ENCODE data around the gene DCAF4.

GRCh38 chr14:72975770-72976169, 49.5 kb downstream of the DCAF4 start:
- TF ChIP-seq EP300 (IDR thresholded peaks at IDR 0.05) = no peak
- TF ChIP-seq POLR2A (IDR thresholded peaks at IDR 0.05) = no peak
- TF ChIP-seq CTCF (IDR thresholded peaks at IDR 0.05) = no peak
- TF ChIP-seq POLR2AphosphoS5 (IDR thresholded peaks at IDR 0.05) = no peak
